Measurements from ENCODE around the gene FBXO17.

DNA sequence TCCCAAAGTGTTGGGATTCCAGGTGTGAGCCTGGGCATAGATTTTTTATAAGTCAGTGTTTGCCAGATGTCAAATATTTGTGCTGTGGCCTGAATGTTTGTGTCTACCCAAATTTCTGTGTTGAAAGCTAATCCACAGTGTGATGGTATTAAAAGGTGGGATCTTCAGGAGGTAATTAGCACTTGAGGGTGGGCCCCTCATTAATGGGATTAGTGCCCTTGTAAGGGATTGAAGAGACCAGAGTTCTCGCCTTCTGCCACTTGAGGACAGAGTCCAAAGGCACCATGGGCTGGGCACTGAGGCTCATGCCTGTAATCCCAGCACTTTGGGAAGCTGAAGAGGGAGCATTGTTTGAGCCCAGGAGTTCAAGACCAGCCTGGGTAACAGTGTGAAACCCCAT is 9.7 kb upstream of the FBXO17 start:
- no peak for TF ChIP-seq YY1 (IDR thresholded peaks at IDR 0.05)
- TF ChIP-seq, protein P1, sequence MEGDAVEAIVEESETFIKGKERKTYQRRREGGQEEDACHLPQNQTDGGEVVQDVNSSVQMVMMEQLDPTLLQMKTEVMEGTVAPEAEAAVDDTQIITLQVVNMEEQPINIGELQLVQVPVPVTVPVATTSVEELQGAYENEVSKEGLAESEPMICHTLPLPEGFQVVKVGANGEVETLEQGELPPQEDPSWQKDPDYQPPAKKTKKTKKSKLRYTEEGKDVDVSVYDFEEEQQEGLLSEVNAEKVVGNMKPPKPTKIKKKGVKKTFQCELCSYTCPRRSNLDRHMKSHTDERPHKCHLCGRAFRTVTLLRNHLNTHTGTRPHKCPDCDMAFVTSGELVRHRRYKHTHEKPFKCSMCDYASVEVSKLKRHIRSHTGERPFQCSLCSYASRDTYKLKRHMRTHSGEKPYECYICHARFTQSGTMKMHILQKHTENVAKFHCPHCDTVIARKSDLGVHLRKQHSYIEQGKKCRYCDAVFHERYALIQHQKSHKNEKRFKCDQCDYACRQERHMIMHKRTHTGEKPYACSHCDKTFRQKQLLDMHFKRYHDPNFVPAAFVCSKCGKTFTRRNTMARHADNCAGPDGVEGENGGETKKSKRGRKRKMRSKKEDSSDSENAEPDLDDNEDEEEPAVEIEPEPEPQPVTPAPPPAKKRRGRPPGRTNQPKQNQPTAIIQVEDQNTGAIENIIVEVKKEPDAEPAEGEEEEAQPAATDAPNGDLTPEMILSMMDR (IDR thresholded peaks at IDR 0.05; ENCODE audit: low read depth, low read length, missing input control): no peak
- TF ChIP-seq GABPA (IDR thresholded peaks at IDR 0.05 in 1 of 2, conservative IDR thresholded peaks at IDR 0.05 in 1 of 2): no peak
- TF ChIP-seq JUND (IDR thresholded peaks at IDR 0.05): no peak
